AG04450 (cell line): Measurements from ENCODE around the gene CDK6. TPM values are rescaled to one million over a fixed set of nuclear protein-coding genes. Genes with fewer than 3 reads are reported as not detected.

ENCODE experiments used
- CTCF ChIA-PET: fragments of 300-600, 350-600 bp; formaldehyde crosslinking; extraction: SDS; loops from one replicate; lab custom pipeline; 2022; ENCODE audit warnings: antibody characterized with exemption, inconsistent platforms; lab: Charles Lee
- POLR2A ChIA-PET: fragments of 350-600 bp; formaldehyde crosslinking; extraction: SDS; loops from one replicate; lab custom pipeline; 2021; ENCODE audit warnings: antibody characterized with exemption, inconsistent platforms; lab: Yijun Ruan, JAX
- DNase-seq: peaks from one replicate; pipeline ENCODE4 v3.0.0-alpha.2; 2011; ENCODE audit warnings: low read depth, low spot score
- H3K27ac ChIP-seq: one replicate; pipeline ENCODE4 v1.5.1; 2012; ENCODE audit warnings: low read depth, low read length, control low read depth
- H3K27me3 ChIP-seq: one replicate; pipeline ENCODE4 v1.6.0; 2012; ENCODE audit warnings: low read length; ENCODE audit not compliant: control insufficient read depth, insufficient read depth
- H3K4me3 ChIP-seq: 2 replicates; pipeline ENCODE4 v1.5.1; 2011; ENCODE audit warnings: mild to moderate bottlenecking, low read depth, low read length, control low read depth
- H3K9me3 ChIP-seq: 2 replicates; pipeline ENCODE4 v1.5.1; 2012; ENCODE audit warnings: low read length; ENCODE audit not compliant: control insufficient read depth, insufficient read depth
- CTCF ChIP-seq: IDR thresholded peaks from 2 replicates; pipeline ENCODE4 v1.5.1; 2011; ENCODE audit warnings: low read depth, low read length, control low read depth, inconsistent platforms
- polyA plus RNA-seq: library from polyadenylated mRNA; depleted of rRNA; stranded (reverse); fragments of >200 nt; gene quantifications from 2 replicates; pipeline ENCODE4 v1.2.3, GENCODE V29; 2011

CDK6 gene
- polyA plus RNA-seq, 1 experiment = 40.6 TPM

DNA sequence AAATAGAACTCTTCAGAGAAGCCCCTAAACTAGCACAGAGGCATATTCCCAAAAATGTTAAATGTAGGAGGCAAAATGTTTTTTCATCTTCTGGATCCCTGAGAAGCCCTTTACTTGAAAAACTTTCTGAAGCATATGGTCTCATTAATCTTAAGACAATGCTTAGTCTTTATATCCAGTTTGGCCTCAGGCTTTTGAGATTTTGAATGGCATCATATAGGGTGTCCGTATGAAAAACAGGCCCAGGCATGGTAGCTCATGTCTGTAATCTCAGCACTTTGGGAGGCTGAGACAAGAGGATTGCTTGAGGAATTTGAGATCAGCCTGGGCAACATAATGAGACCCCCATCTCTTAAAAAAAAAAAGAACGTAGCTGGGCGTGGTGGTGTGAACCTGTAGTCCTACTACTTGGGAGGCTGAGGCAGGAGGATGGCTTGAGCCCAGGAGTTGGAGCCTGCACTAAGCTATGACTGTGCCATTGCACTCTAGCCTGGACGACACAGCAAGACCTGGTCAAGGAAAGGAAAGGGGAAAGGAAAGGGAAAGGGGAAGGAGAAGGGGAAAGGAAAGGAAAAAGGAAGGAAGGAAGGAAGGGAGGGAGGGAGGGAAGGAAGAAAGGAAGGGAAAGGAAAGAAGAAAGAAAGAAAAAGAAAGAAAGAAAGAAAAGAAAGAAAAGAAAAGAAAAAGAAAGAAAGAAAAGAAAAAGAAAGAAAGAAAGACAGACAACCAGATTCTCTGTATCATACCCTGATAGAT, 119.4 kb downstream of the CDK6 start:
- no peak for TF ChIP-seq CTCF
- Histone ChIP-seq H3K27me3 (no peaks in the 10 kb centered on the region), H3K27ac (no peak overlapping the region), H3K4me3 (no peak overlapping the region), H3K9me3 (no peaks in the 10 kb centered on the region)
- ChIA-PET POLR2A (no interaction called here), CTCF (no interaction called here)
- no peak for DNase-seq

DNA sequence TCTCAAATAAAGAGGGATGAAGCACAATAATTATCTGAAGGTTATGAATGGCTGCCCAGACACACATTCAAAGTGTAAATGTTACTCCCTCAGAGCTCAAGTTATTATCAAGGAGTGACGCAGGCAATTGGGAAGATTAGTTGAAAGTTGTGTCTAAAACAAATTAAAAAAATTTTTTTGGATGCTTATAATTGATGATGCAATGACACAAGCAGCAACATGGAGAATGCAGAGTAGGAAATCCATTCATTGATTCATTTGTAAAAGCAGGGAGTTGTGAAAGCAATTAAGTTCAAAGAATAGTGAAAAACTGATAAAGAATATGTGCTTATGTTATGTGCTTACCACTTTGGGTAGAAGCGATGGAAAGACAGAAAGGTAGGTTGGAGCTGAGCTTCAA, 120.4 kb downstream of the CDK6 start:
- CTCF ChIA-PET = interaction anchor here (1.4 kb wide), 1 partner anchor 117 kb away, joined by 5 read pairs; no protein-coding TSS in a partner anchor
- no peak for DNase-seq
- no peak for TF ChIP-seq CTCF
- H3K9me3 ChIP-seq = no peaks in the 10 kb centered on the region
- no peak overlapping the region for H3K27ac ChIP-seq
- POLR2A ChIA-PET = no interaction called here
- H3K27me3 ChIP-seq = no peaks in the 10 kb centered on the region
- H3K4me3 ChIP-seq = no peak overlapping the region

GRCh38 chr7:92714767-92715166, 121.6 kb downstream of the CDK6 start:
- DNase-seq = no peak
- H3K27me3 ChIP-seq = no peaks in the 10 kb centered on the region
- POLR2A ChIA-PET = no interaction called here
- no peaks in the 10 kb centered on the region for H3K9me3 ChIP-seq
- CTCF ChIA-PET = interaction anchor here (0.6 to 1.4 kb wide), 2 partner anchors 118 to 274 kb away, joined by 4 to 5 read pairs; no protein-coding TSS in a partner anchor
- H3K27ac ChIP-seq = no peak overlapping the region
- TF ChIP-seq CTCF = no peak
- no peak overlapping the region for H3K4me3 ChIP-seq

DNA sequence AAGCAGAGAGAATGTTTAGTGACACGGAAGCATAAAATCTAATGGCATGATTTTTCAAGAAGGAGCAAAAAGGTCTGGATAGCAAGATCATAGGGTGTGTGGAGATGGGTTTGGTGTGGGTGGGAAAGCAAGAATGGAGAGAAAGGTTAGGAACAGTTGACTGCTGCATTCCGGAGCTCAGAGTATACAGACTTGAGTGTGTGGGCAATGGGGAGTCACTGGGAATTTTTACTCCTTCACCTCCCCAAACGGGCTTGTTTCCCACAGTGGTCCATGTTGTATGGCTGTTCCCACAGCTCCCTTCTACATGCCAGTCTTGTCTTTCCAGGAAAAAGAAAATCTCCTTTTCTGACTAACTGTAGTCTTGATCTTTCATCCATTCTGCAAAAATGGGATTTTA, 122.1 kb downstream of the CDK6 start:
- POLR2A ChIA-PET = no interaction called here
- Histone ChIP-seq H3K27me3 (no peaks in the 10 kb centered on the region), H3K9me3 (no peaks in the 10 kb centered on the region), H3K4me3 (no peak overlapping the region), H3K27ac (no peak overlapping the region)
- no peak for DNase-seq
- TF ChIP-seq CTCF = no peak
- CTCF ChIA-PET = no interaction called here

- ChIA-PET CTCF (interaction anchor here (1.5 kb wide), 1 partner anchor 100 kb away, joined by 3 read pairs; no protein-coding TSS in a partner anchor), POLR2A (no interaction called here)
- DNase-seq = no peak
- no peak for TF ChIP-seq CTCF
- Histone ChIP-seq H3K4me3 (no peak overlapping the region), H3K9me3 (no peaks in the 10 kb centered on the region), H3K27me3 (no peaks in the 10 kb centered on the region), H3K27ac (no peak overlapping the region)
These were observed 126.5 kb downstream of the CDK6 start for GRCh38 chr7:92709912-92710311.
